OCI-LY1 (cell line): ENCODE results near the gene FGF16.
A peak's percentile ranks its signal among the peaks of the same experiment; 100 is the strongest.

ENCODE experiments used
- H2AFZ ChIP-seq: fragments of 200-600 bp; sonication (generic), shearing (Covaris generic); 2 replicates; pipeline ENCODE4 v1.6.0; 2014; ENCODE audit warnings: antibody characterized with exemption, mild to moderate bottlenecking, low read length
- H3F3A ChIP-seq: fragments of 200-600 bp; sonication (generic), shearing (Covaris generic); 2 replicates; pipeline ENCODE4 v1.6.0; 2014; ENCODE audit warnings: mild to moderate bottlenecking, antibody characterized with exemption, low read length, moderate library complexity; ENCODE audit not compliant: insufficient read depth
- H3K27ac ChIP-seq: fragments of 200-600 bp; sonication (generic); 2 replicates; pipeline ENCODE4 v1.5.1; 2014; ENCODE audit warnings: low read length, mixed run types, mild to moderate bottlenecking, low read depth; ENCODE audit not compliant: poor library complexity, severe bottlenecking
- H3K27me3 ChIP-seq: fragments of 200-600 bp; sonication (generic); 2 replicates; pipeline ENCODE4 v1.6.0; 2014; ENCODE audit warnings: antibody characterized with exemption, mild to moderate bottlenecking, low read length, moderate library complexity; ENCODE audit not compliant: insufficient read depth
- H3K36me3 ChIP-seq: fragments of 200-600 bp; sonication (generic); 2 replicates; pipeline ENCODE4 v1.6.1; 2014; ENCODE audit warnings: mild to moderate bottlenecking, antibody characterized with exemption, low read length, moderate library complexity, mixed read lengths; ENCODE audit not compliant: insufficient read depth
- H3K4me1 ChIP-seq: fragments of 200-600 bp; sonication (generic); 2 replicates; pipeline ENCODE4 v1.5.1; 2014; ENCODE audit warnings: mild to moderate bottlenecking, low read length, moderate library complexity; ENCODE audit not compliant: insufficient read depth, severe bottlenecking
- H3K4me2 ChIP-seq: fragments of 200-600 bp; sonication (generic), shearing (Covaris generic); 2 replicates; pipeline ENCODE4 v1.6.1; 2014; ENCODE audit warnings: low read length
- H3K4me3 ChIP-seq: fragments of 200-600 bp; sonication (generic); 2 replicates; pipeline ENCODE4 v1.5.1; 2014; ENCODE audit warnings: low read length, low read depth, mild to moderate bottlenecking, mixed read lengths; ENCODE audit not compliant: poor library complexity, severe bottlenecking
- H3K79me2 ChIP-seq: fragments of 200-600 bp; shearing (Covaris generic); 2 replicates; pipeline ENCODE4 v1.6.1; 2016; ENCODE audit warnings: mixed run types, low read length, mixed read lengths; ENCODE audit not compliant: insufficient read depth
- H3K9ac ChIP-seq: fragments of 200-600 bp; sonication (generic), shearing (Covaris generic); 2 replicates; pipeline ENCODE4 v1.6.1; 2014; ENCODE audit warnings: mild to moderate bottlenecking, low read length, mixed read lengths
- H3K9me2 ChIP-seq: fragments of 200-600 bp; sonication (generic), shearing (Covaris generic); 2 replicates; pipeline ENCODE4 v1.6.1; 2014; ENCODE audit warnings: low read depth, mild to moderate bottlenecking, low read length, mixed read lengths
- H3K9me3 ChIP-seq: fragments of 200-600 bp; shearing (Covaris generic); 2 replicates; pipeline ENCODE4 v1.6.1; 2014; ENCODE audit warnings: low read length, mixed read lengths
- H4K20me1 ChIP-seq: fragments of 200-600 bp; sonication (generic), shearing (Covaris generic); 2 replicates; pipeline ENCODE4 v1.6.0; 2016; ENCODE audit warnings: mild to moderate bottlenecking, low read length; ENCODE audit not compliant: insufficient read depth
- CTCF ChIP-seq: fragments of 200-600 bp; sonication (generic), shearing (Covaris generic); IDR thresholded peaks from 2 replicates; pipeline ENCODE4 v1.5.1; 2017; ENCODE audit warnings: mild to moderate bottlenecking, antibody characterized with exemption, low read length, moderate library complexity, mixed read lengths
- EZH2 ChIP-seq: fragments of 200-600 bp; sonication (generic), shearing (Covaris generic); IDR thresholded peaks from 2 replicates; pipeline ENCODE4 v1.8.0; 2017; ENCODE audit warnings: borderline replicate concordance, mixed run types, mild to moderate bottlenecking, antibody characterized with exemption, low read length, moderate library complexity, mixed read lengths

Gene FGF16

GRCh38 chrX:77412631-77413030 lies 34.6 kb upstream of the FGF16 start:
- Histone ChIP-seq H3K4me2 (no peak overlapping the region), H3K4me1 (no peaks in the 10 kb centered on the region), H3K9me2 (no peaks in the 10 kb centered on the region), H3K9ac (no peak overlapping the region), H3K9me3 (no peaks in the 10 kb centered on the region), H3K79me2 (no peaks in the 10 kb centered on the region), H4K20me1 (no peaks in the 10 kb centered on the region), H3K27ac (no peak overlapping the region), H3K4me3 (no peak overlapping the region), H3F3A (no peaks in the 10 kb centered on the region), H3K36me3 (no peaks in the 10 kb centered on the region), H3K27me3 (no peaks in the 10 kb centered on the region), H2AFZ (no peak overlapping the region)
- no peak for TF ChIP-seq EZH2

- TF ChIP-seq EZH2: no peak
- peak; percentile 19; the same call in 1 of the 2 replicates for TF ChIP-seq CTCF
- H3K4me3 ChIP-seq: no peak overlapping the region
- no peaks in the 10 kb centered on the region for H3K36me3 ChIP-seq
- H3K9me3 ChIP-seq: no peaks in the 10 kb centered on the region
- H3K4me1 ChIP-seq: no peaks in the 10 kb centered on the region
- H4K20me1 ChIP-seq: no peaks in the 10 kb centered on the region
- no peak overlapping the region for H3K4me2 ChIP-seq
- H2AFZ ChIP-seq: no peak overlapping the region
- H3K27ac ChIP-seq: no peak overlapping the region
- no peaks in the 10 kb centered on the region for H3K79me2 ChIP-seq
- no peaks in the 10 kb centered on the region for H3F3A ChIP-seq
- H3K9me2 ChIP-seq: no peaks in the 10 kb centered on the region
- H3K27me3 ChIP-seq: no peaks in the 10 kb centered on the region
- H3K9ac ChIP-seq: no peak overlapping the region
Measured at GRCh38 chrX:77415161-77415560, 32.0 kb upstream of the FGF16 start.

GRCh38 chrX:77415882-77416281 lies 31.3 kb upstream of the FGF16 start:
- no peak for TF ChIP-seq CTCF
- TF ChIP-seq EZH2: no peak
- Histone ChIP-seq H3K9me3 (no peaks in the 10 kb centered on the region), H3K4me3 (no peak overlapping the region)

GRCh38 chrX:77422891-77423648 lies 24.1 kb upstream of the FGF16 start:
- H3K4me3 ChIP-seq: no peak overlapping the region
- H3K27ac ChIP-seq: no peak overlapping the region
- H3K4me1 ChIP-seq: peaks cover 20% of the 10 kb centered on the region
- TF ChIP-seq CTCF (no peak), EZH2 (no peak)
- H3K9me3 ChIP-seq: no peaks in the 10 kb centered on the region
- no peaks in the 10 kb centered on the region for H4K20me1 ChIP-seq
- no peaks in the 10 kb centered on the region for H3K36me3 ChIP-seq
- no peaks in the 10 kb centered on the region for H3K9me2 ChIP-seq
- H3K27me3 ChIP-seq: no peaks in the 10 kb centered on the region
- no peak overlapping the region; the same call in 1 of the 2 replicates for H3K4me2 ChIP-seq
- no peaks in the 10 kb centered on the region for H3F3A ChIP-seq
- H3K79me2 ChIP-seq: no peaks in the 10 kb centered on the region
- no peak overlapping the region for H2AFZ ChIP-seq
- no peak overlapping the region for H3K9ac ChIP-seq

More at GRCh38 chrX:77415882-77416281, 31.3 kb upstream of the FGF16 start:
- no peak overlapping the region for H3K4me2 ChIP-seq
- no peak overlapping the region for H3K27ac ChIP-seq
- H3K9ac ChIP-seq: no peak overlapping the region
- no peaks in the 10 kb centered on the region for H3K36me3 ChIP-seq
- no peaks in the 10 kb centered on the region for H3F3A ChIP-seq
- no peaks in the 10 kb centered on the region for H4K20me1 ChIP-seq
- no peak overlapping the region for H2AFZ ChIP-seq
- no peaks in the 10 kb centered on the region for H3K79me2 ChIP-seq
- H3K4me1 ChIP-seq: no peaks in the 10 kb centered on the region
- no peaks in the 10 kb centered on the region for H3K27me3 ChIP-seq
- H3K9me2 ChIP-seq: no peaks in the 10 kb centered on the region
